ENCODE data around the gene CYP2R1.

DNA sequence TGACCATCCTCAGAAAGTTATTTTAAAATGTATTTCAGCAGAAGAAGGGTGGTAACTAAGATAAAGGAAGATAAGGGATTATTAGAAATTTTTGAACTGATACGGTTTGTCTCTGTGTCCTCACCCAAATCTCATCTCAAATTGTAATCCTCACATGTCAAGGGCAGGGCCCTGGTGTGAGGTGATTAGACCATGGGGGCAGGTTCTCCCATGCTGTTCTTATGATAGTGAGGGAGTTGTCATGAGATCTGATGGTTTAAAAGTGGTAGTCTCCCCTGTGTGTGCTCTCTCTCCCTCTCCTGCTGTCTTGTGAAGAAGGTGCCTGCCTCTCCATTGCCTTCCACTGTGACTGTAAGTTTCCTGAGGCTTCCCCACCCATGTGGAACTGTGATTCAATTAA is 36.1 kb downstream of the CYP2R1 start:
- TF ChIP-seq CTCF (IDR thresholded peaks at IDR 0.05) (no peak), EZH2phosphoT487 (IDR thresholded peaks at IDR 0.05) (no peak)
